HPDE6-E6E7 (cell line): ENCODE data around the gene SLAMF8.

Experiments used
- DNase-seq: peaks from one replicate; pipeline ENCODE4 v3.0.0; 2011; ENCODE audit warnings: missing footprints; ENCODE audit errors: extremely low spot score

Gene SLAMF8

GRCh38 chr1:159872891-159873290 lies 46.2 kb downstream of the SLAMF8 start:
- no peak for DNase-seq

GRCh38 chr1:159873530-159874143 lies 47.0 kb downstream of the SLAMF8 start:
- DNase-seq: no peak

GRCh38 chr1:159877695-159878444 lies 51.2 kb downstream of the SLAMF8 start:
- DNase-seq: no peak

GRCh38 chr1:159879136-159879535 lies 52.5 kb downstream of the SLAMF8 start:
- DNase-seq: no peak

- DNase-seq: peak; percentile 75
These were observed 53.3 kb downstream of the SLAMF8 start for GRCh38 chr1:159879977-159880376.

- DNase-seq: no peak
These were observed 53.8 kb downstream of the SLAMF8 start for GRCh38 chr1:159880430-159880829.

- peak; percentile 95 for DNase-seq
These were observed 55.2 kb downstream of the SLAMF8 start for GRCh38 chr1:159881622-159882526.

- DNase-seq: no peak
These were observed 55.8 kb downstream of the SLAMF8 start for GRCh38 chr1:159882527-159882862.

- no peak for DNase-seq
These were observed 56.5 kb downstream of the SLAMF8 start for GRCh38 chr1:159883134-159883533.

- DNase-seq: no peak
These were observed 57.6 kb downstream of the SLAMF8 start for GRCh38 chr1:159884296-159884695.
